Measurements from ENCODE around the gene URI1.

- TF ChIP-seq CTCF (conservative IDR thresholded peaks at IDR 0.05; ENCODE audit: low read length) (no peak), EZH2phosphoT487 (IDR thresholded peaks at IDR 0.05; ENCODE audit: borderline replicate concordance, low read depth, low read length) (no peak)
Measured at GRCh38 chr19:29945017-29945416, 3.0 kb downstream of the URI1 start.
